ENCODE measurements around the gene WASHC3. TPM values are rescaled to one million over a fixed set of nuclear protein-coding genes. Genes with fewer than 3 reads are reported as not detected.
A peak's percentile ranks its signal among the peaks of the same experiment; 100 is the strongest.
"Not testable (repeated sequence)": the region's sequence is repeated elsewhere in the genome, so short reads cannot be mapped to it uniquely, and the experiment has no call there.

The WASHC3 gene
- 55.6 TPM for total RNA-seq

DNA sequence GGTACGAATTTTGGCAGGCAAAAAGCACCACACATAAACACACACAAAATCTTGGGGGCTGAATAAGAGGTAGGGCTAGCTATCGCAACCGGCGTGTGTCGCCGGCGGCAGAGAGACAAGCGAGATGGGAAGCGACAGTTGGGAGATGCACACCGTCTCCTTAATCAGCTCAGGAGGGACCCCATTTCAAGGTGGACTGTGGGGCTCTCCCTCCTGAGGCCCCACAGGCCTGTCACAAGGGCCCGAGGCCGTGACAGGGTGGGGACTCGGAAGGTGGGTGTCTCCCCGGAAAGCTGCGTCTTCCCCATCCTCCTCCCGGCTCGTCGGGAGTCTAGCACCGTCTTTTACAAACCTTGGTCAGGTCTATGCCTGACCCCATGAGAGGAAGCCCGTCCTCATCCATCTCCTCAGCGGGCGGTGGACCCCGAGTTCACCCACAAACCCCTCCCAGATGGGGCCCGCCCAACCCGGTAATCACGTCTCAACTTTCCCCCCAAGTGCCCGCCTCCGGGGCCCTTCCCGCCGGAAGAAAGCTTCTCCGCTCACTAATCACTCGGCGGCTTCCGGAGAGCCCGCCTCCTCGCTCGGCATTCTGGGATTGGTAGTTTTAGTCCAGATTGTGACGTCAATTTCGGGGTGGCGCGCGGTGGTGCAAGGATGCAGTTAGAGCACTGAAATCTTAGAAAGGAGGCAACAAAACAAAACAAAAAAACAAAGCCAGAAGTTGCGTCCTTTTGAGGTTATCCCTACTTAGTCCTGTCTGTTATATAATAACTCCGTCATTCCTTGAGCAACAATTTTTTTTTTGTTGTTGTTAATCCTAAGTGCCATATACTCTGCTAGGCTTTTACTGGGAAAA is at the start of gene WASHC3:
Gene WASHC3, minus strand, starts transcription at position 432 of the 859 bp plus-strand sequence. Its CDS starts 29 bp downstream, at position 403.
- ATAC-seq = peak; percentile 100

GRCh38 chr12:102110782-102111181 is 49.0 kb upstream of the WASHC3 start:
- intact Hi-C loops (cut with DNase I) = no loop called here
- ATAC-seq (no peak), DNase-seq (ENCODE audit: low spot score) (no peak)

More for the DNA sequence above, at the start of gene WASHC3:
- intact Hi-C loops (cut with DNase I) = no loop called here
- DNase-seq (ENCODE audit: low spot score) = peak; percentile 98

GRCh38 chr12:102107970-102108369 is 46.2 kb upstream of the WASHC3 start:
- intact Hi-C loops (cut with DNase I) = no loop called here
- ATAC-seq = no peak
- no peak for DNase-seq (ENCODE audit: low spot score)

DNA sequence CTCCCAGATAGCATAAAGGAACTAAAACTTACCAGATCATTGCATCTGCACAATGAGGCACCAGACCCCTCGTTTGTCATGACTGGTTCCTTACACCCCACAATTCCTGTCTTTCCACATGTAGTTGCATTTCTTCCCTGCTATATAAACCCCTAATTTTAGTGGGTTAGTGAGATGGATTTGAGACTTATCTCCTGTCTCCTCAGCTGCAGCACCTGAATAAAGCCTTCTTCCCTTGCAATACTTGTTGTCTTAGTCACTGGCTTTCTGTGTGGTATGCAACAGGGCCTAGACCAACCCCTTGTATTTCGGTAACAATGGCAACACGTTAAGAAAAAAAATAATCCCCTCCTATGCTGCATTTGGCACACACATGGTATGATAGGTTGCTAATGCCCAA is 45.1 kb upstream of the WASHC3 start:
- ATAC-seq (no peak), DNase-seq (ENCODE audit: low spot score) (no peak)
- intact Hi-C loops (cut with DNase I) = no loop called here

DNA sequence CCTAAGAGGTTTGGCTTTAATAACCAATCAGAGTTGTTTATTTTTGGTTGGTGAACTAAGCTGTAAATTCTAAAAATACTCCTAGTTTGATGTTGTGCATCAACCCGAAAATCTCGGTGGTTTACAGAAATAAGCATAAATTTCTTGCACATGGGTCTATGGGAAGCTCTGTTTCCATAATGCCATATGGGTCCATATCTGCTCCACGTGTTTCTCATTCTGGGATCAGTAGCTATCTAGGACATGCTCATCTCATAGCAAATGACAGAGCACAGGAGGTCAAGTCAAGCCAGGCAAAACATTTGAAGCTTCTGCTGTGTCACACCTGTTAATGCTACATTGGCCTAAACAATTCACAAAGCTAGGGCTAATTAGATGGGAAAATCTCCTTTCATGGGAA is 35.1 kb upstream of the WASHC3 start:
- intact Hi-C loops (cut with DNase I) = no loop called here

DNA sequence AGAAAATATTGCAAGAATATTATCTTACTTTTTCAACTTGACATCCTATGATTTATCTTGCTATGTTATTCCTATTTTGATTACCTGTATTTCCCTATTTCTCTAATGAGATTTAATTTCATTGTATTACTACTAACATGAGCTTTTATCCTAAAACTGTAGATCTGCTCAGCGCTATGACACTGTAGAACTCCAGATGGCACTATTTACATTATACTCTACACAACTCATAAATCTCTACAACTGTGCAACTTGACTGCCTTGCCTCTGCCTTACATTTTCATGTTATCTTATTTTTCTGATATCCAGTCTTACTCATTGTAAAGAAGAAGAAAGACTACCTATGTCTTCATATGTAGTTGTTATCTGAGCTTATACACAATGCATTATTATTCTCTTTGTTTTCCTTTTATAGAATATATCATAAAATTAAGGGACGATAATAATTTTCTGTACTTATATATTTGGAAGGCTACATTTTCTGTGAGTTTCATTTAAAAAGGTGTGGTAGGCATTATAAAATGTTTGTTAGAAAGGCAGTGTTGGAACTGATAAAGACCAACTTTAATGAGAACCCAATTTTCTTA is 34.0 kb upstream of the WASHC3 start:
- intact Hi-C loops (cut with DNase I) = no loop called here
- peak; percentile 55 for ATAC-seq
- no peak for DNase-seq (ENCODE audit: low spot score)

More for the DNA sequence above, 35.1 kb upstream of the WASHC3 start:
- ATAC-seq (no peak), DNase-seq (ENCODE audit: low spot score) (no peak)

GRCh38 chr12:102093319-102093718 is 31.5 kb upstream of the WASHC3 start:
- DNase-seq (ENCODE audit: low spot score) (no peak), ATAC-seq (no peak)
- intact Hi-C loops (cut with DNase I) = no loop called here

GRCh38 chr12:102089228-102089835 is 27.5 kb upstream of the WASHC3 start:
- intact Hi-C loops (cut with DNase I); ATAC-seq; DNase-seq (ENCODE audit: low spot score): not testable (repeated sequence)

DNA sequence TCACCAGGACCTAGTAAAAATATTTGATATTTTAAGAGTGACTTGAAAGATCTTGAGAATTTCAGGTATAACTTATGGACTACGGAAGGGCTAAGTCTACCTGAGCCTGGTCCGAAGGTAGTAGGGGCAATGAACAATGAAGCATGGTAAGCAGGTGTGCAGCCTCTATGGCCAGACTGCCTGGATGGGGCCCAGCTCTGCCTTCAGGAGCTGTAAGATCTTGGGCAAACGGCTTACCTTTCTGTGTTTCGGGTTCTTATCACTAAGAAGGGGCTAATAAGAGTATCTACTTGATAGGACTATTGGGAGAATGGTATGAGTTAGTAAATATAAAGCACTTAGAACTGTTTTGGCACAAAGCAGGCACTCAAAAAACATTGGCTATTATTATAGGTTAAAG is 19.1 kb upstream of the WASHC3 start:
- intact Hi-C loops (cut with DNase I) = no loop called here
- DNase-seq (ENCODE audit: low spot score) = no peak
- ATAC-seq = no peak

- ATAC-seq = not testable (repeated sequence)
These were observed 10.3 kb upstream of the WASHC3 start for GRCh38 chr12:102072092-102072491.

DNA sequence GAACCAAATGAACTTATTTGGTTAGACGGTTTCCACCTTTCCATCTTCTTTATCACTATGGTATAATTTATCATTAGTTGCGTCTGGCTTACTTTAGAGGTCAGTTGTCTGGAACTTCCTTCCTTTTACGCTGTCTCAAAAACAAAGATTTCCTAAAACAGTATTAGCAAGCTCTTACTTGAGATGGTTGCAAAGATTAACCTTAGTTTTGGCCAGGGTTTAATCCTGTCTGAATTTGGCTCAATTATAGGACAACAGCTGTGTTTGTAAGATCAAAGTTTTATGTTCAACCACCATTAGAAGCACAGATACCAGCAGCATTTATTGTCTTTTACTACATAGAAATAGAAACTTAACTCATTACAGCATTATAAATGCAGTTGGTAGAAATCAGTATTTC is 7.9 kb upstream of the WASHC3 start:
- DNase-seq (ENCODE audit: low spot score) = no peak
- no peak for ATAC-seq
- intact Hi-C loops (cut with DNase I) = no loop called here

More at GRCh38 chr12:102072092-102072491, 10.3 kb upstream of the WASHC3 start:
- DNase-seq (ENCODE audit: low spot score); intact Hi-C loops (cut with DNase I): not testable (repeated sequence)

DNA sequence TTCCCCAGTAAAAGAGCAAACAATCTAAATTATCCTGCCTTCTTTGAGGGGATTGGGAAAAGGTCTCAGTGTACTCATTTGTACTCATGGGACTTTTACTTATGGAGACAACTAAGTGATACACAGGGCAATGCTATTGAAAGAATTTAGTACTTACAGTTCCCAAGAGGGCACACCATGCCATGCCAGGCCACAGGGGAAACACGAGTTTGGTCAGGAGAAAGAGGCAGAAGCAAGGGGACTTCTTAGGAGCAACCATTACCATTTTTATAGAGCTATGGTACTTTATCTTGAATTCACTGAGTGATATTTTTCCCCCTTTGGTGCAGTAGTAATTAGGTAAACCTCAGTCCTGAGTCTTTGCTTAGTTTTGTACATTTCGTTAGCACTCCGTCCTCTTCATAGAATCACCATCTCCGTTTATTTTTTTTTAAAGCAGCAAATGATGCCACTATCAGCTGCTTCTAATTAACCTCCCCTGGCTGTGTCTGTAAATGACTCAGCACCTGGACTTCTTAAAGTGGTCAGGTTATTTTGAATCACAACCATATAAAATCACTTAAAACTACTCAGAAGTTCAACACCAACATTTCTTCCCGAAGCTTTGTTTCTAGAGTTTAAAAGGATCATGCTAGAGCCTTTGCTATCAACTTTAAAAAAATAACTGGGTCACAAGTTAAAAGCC is 5.9 kb upstream of the WASHC3 start:
- ATAC-seq = peak; percentile 36
- intact Hi-C loops (cut with DNase I) = no loop called here

DNA sequence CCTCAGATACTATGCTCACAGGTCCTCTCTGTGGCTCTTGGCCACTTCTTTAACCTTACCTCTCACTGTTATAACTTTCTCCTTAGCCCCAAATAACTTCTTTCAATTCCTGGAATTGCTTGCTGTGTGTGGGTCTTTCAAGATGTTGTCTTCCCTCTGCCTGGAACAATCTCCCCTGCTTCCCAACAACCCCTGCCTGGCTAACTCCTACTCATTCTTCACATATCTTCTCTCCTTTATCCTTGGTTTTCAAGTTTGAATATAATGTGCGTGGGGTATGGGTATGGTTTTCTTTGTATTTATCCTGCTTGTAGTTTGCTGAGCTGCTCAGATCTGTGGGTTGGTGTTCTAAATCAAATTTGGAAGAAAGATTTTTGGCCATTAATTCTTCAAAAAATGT is 2.7 kb upstream of the WASHC3 start:
- DNase-seq (ENCODE audit: low spot score) = no peak
- intact Hi-C loops (cut with DNase I) = no loop called here
- no peak for ATAC-seq

More for the DNA sequence above, 5.9 kb upstream of the WASHC3 start:
- no peak for DNase-seq (ENCODE audit: low spot score)

- intact Hi-C loops (cut with DNase I) = no loop called here
These were observed 1.3 kb upstream of the WASHC3 start for GRCh38 chr12:102063069-102063468.

GRCh38 chr12:102062419-102062806 is 622 bp upstream of the WASHC3 start:
- no peak for ATAC-seq
- DNase-seq (ENCODE audit: low spot score) = no peak
- intact Hi-C loops (cut with DNase I) = no loop called here

More at GRCh38 chr12:102063069-102063468, 1.3 kb upstream of the WASHC3 start:
- ATAC-seq (no peak), DNase-seq (ENCODE audit: low spot score) (no peak)

GRCh38 chr12:102061096-102061559 is 663 bp downstream of the WASHC3 start:
- intact Hi-C loops (cut with DNase I) = no loop called here
- peak; percentile 41 for ATAC-seq
- DNase-seq (ENCODE audit: low spot score) = no peak

- no peak for ATAC-seq
- no peak for DNase-seq (ENCODE audit: low spot score)
- intact Hi-C loops (cut with DNase I) = no loop called here
These were observed 2.4 kb downstream of the WASHC3 start for GRCh38 chr12:102059343-102059742.

GRCh38 chr12:102054345-102054744 is 7.4 kb downstream of the WASHC3 start:
- no peak for ATAC-seq
- no peak for DNase-seq (ENCODE audit: low spot score)
- intact Hi-C loops (cut with DNase I) = loop anchor here (5.0 kb wide), 1 partner anchor 467 kb away; no protein-coding TSS in a partner anchor

- intact Hi-C loops (cut with DNase I) = loop anchor here (5.0 kb wide), 1 partner anchor 466 kb away; no protein-coding TSS in a partner anchor
- DNase-seq (ENCODE audit: low spot score) (no peak), ATAC-seq (peak; percentile 13)
These were observed 8.8 kb downstream of the WASHC3 start for GRCh38 chr12:102053062-102053349.
